Ishikawa (cell line): ENCODE measurements around the gene TOR1A.

Experiments
- CEBPB ChIP-seq: IDR thresholded peaks from 2 replicates; pipeline ENCODE4 v1.6.1; 2012
- CREB1 ChIP-seq: IDR thresholded peaks from 2 replicates; pipeline ENCODE4 v1.6.1; 2012; ENCODE audit warnings: low read depth
- EGR1 ChIP-seq: IDR thresholded peaks from 2 replicates; pipeline ENCODE4 v1.6.1; 2012
- EP300 ChIP-seq: IDR thresholded peaks from 2 replicates; pipeline ENCODE4 v1.6.1; 2012; ENCODE audit warnings: borderline replicate concordance
- FOXM1 ChIP-seq: IDR thresholded peaks from 2 replicates; pipeline ENCODE4 v1.6.1; 2012; ENCODE audit warnings: low read depth, borderline replicate concordance
- MAX ChIP-seq: IDR thresholded peaks from 2 replicates; pipeline ENCODE4 v1.6.1; 2012
- NFIC ChIP-seq: IDR thresholded peaks from 2 replicates; pipeline ENCODE4 v1.6.1; 2012
- RAD21 ChIP-seq: IDR thresholded peaks from 2 replicates; pipeline ENCODE4 v1.6.1; 2012; ENCODE audit warnings: low read depth
- REST ChIP-seq: IDR thresholded peaks from 2 replicates; pipeline ENCODE4 v1.6.1; 2012; ENCODE audit warnings: low read depth, mild to moderate bottlenecking
- TAF1 ChIP-seq: IDR thresholded peaks from 2 replicates; pipeline ENCODE4 v1.6.1; 2012; ENCODE audit warnings: low read depth, mild to moderate bottlenecking
- TCF12 ChIP-seq: IDR thresholded peaks from 2 replicates; pipeline ENCODE4 v1.6.1; 2012; ENCODE audit warnings: low read depth
- TEAD4 ChIP-seq: IDR thresholded peaks from 2 replicates; pipeline ENCODE4 v1.6.1; 2012
- USF1 ChIP-seq: IDR thresholded peaks from 2 replicates; pipeline ENCODE4 v1.6.1; 2012
- YY1 ChIP-seq: IDR thresholded peaks from 2 replicates; pipeline ENCODE4 v1.6.1; 2012; ENCODE audit warnings: low read depth
- ZBTB7A ChIP-seq: IDR thresholded peaks from 2 replicates; pipeline ENCODE4 v1.6.1; 2012; ENCODE audit warnings: low read depth

The TOR1A gene

DNA sequence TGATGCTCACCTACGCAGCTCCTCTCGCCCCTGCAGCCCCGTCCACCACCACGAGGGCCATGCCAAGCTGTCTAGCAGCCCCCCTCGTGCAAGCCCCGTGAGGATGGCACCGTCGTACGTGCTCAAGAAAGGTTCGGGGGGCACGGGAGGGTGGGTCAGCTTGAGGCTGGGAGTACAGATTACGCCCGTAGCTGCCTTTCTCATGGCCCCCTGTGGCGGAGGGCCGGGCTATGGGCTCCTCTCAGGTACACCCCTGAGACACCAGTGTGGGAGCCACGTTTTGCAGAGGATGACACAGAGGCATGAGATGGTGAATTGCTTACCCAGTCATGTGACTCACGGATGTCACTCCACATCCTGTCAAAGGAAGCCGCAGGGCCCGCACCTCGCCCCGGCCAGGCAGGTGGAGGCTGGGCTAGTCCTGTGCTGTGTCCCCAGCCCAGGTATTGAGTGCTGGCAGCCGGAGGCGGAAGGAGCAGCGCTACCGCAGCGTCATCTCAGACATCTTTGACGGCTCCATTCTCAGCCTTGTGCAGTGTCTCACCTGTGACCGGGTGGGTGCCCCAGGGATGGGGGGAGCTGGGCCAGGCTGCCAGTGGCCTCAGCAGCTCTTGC lies 45.0 kb upstream of the TOR1A start:
- TF ChIP-seq RAD21 (no peak), TEAD4 (no peak), NFIC (no peak), USF1 (no peak), TCF12 (no peak), CREB1 (no peak), TAF1 (no peak), MAX (no peak), EP300 (no peak), CEBPB (no peak), REST (no peak), YY1 (no peak), ZBTB7A (no peak), FOXM1 (no peak), EGR1 (no peak)

DNA sequence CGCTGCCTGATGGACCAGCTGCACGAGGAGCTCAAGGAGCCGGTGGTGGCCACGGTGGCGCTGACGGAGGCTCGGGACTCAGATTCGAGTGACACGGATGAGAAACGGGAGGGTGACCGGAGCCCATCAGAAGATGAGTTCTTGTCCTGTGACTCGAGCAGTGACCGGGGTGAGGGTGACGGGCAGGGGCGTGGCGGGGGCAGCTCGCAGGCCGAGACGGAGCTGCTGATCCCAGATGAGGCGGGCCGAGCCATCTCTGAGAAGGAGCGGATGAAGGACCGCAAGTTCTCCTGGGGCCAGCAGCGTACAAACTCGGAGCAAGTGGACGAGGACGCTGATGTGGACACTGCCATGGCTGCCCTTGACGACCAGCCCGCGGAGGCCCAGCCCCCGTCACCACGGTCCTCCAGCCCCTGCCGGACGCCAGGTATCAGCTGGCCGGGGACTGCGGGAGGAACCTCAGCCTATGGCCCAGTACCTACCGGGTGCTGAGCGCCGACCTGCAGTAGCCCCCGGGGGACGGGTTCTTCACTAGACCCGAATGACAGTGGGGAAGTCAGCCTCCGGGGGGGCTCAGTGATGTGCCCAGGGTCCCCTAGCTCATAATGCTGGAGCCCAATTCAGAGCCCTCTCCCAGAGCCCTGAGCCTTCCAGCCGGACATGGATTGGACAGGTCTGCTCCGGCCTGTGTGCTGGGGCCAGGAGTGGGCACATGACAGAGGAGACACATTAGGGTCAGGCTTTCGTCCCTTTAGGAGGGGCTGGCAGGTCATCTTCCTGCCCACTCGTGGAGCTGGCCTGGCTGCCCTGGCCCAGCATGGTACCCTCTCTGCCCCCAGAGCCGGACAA lies 44.3 kb upstream of the TOR1A start:
- TF ChIP-seq RAD21 (no peak), TEAD4 (no peak), CEBPB (no peak)

DNA sequence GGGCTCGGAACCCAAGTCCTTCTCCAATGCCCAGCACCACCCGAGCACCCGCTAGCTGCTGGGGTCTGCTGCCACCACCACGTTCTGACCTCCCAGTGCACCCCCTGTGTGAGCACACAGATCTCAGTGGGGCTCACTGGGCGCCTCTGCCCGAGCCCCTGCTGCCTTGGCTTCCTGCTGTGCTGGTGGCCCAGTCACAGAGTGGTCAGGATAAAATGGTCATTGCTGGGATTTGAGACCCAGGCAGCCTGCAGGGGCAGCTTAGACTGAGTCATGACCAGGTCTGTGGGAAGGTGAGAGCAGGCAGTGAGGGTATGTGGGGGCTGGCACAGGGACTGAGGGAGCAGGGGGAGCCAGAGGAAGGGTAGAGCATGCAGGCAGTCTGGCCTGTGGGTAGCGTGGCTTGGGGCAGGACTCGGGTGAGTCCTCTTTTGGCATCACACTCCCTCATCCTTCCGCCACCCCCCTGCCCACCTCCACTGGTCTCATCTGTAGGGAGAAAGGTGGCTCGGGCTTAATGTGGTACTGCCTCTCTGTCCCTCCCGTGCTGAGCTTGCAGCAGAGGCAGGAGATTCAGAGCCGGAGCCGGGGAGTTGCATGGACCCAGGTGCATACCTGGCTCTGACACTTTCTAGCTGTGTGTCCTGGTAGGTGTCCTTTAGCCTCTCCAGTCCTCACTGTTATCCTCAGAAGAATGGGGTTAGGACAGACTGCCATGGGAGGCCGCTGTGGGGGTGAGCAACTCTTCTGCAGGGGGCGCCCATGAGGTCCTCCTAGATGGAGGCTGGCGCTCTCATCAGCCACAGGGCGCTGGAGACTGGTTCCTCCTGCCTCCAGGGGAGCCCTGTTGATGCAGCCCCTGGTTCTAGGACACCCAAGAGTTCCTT lies 43.4 kb upstream of the TOR1A start:
- TF ChIP-seq TAF1: no peak
- no peak for TF ChIP-seq TEAD4
- no peak for TF ChIP-seq RAD21
- TF ChIP-seq EGR1: no peak
- TF ChIP-seq NFIC: no peak
- TF ChIP-seq MAX: no peak
- TF ChIP-seq ZBTB7A: no peak
- TF ChIP-seq CEBPB: no peak
- TF ChIP-seq YY1: no peak
- no peak for TF ChIP-seq EP300
- no peak for TF ChIP-seq TCF12
- no peak for TF ChIP-seq REST
- no peak for TF ChIP-seq USF1
- no peak for TF ChIP-seq CREB1
- TF ChIP-seq FOXM1: no peak

- no peak for TF ChIP-seq USF1
- no peak for TF ChIP-seq NFIC
- TF ChIP-seq EP300: no peak
- no peak for TF ChIP-seq CEBPB
- TF ChIP-seq CREB1: no peak
- TF ChIP-seq EGR1: no peak
- TF ChIP-seq REST: no peak
- no peak for TF ChIP-seq FOXM1
- TF ChIP-seq RAD21: no peak
- no peak for TF ChIP-seq ZBTB7A
- TF ChIP-seq TCF12: no peak
- no peak for TF ChIP-seq YY1
- no peak for TF ChIP-seq TAF1
- no peak for TF ChIP-seq TEAD4
- no peak for TF ChIP-seq MAX
Observed at GRCh38 chr9:129866394-129867135, 42.6 kb upstream of the TOR1A start.
